Nephron progenitor cell (in vitro differentiated cells): ENCODE results near the gene CHSY1.

Source experiments
- DNase-seq: peaks from one replicate; pipeline ENCODE4 v3.0.0; 2021
- H3K27ac Mint-ChIP-seq: 2 replicates; pipeline ENCODE4 v1.8.0; 2021; ENCODE audit warnings: mild to moderate bottlenecking, moderate library complexity, mixed read lengths
- H3K27me3 Mint-ChIP-seq: 2 replicates; pipeline ENCODE4 v1.8.0; 2021; ENCODE audit warnings: mild to moderate bottlenecking, low read depth, mixed read lengths; ENCODE audit not compliant: poor library complexity
- H3K36me3 Mint-ChIP-seq: 2 replicates; pipeline ENCODE4 v1.8.0; 2021; ENCODE audit warnings: low read depth, mixed read lengths
- H3K4me1 Mint-ChIP-seq: 2 replicates; pipeline ENCODE4 v1.8.0; 2021; ENCODE audit warnings: mixed read lengths
- H3K4me3 Mint-ChIP-seq: 2 replicates; pipeline ENCODE4 v1.8.0; 2021; ENCODE audit warnings: mild to moderate bottlenecking, moderate library complexity, mixed read lengths
- H3K9me3 Mint-ChIP-seq: 2 replicates; pipeline ENCODE4 v1.8.0; 2021; ENCODE audit warnings: mild to moderate bottlenecking, moderate library complexity, mixed read lengths
- CTCF ChIP-seq: fragments of 200-600 bp; sonication (generic); IDR thresholded peaks from 2 replicates; pipeline ENCODE4 v1.5.0; 2021; ENCODE audit warnings: antibody characterized with exemption

The CHSY1 gene

GRCh38 chr15:101206176-101206591 lies 45.7 kb downstream of the CHSY1 start:
- Mint-ChIP-seq H3K27ac (peak overlapping the region; percentile 62), H3K36me3 (peaks cover 32% of the 10 kb centered on the region), H3K4me1 (peaks cover 48% of the 10 kb centered on the region), H3K27me3 (peaks cover 2% of the 10 kb centered on the region), H3K9me3 (no peaks in the 10 kb centered on the region), H3K4me3 (no peak overlapping the region)
- TF ChIP-seq CTCF, result no peak
- DNase-seq, result no peak

GRCh38 chr15:101204739-101205535 lies 46.9 kb downstream of the CHSY1 start:
- Mint-ChIP-seq H3K27ac (no peak overlapping the region), H3K9me3 (no peaks in the 10 kb centered on the region), H3K36me3 (peaks cover 32% of the 10 kb centered on the region), H3K27me3 (no peaks in the 10 kb centered on the region), H3K4me3 (no peak overlapping the region), H3K4me1 (peaks cover 52% of the 10 kb centered on the region)
- no peak for DNase-seq
- TF ChIP-seq CTCF, result no peak

- DNase-seq, result no peak
- Mint-ChIP-seq H3K4me1 (peaks cover 64% of the 10 kb centered on the region), H3K9me3 (no peaks in the 10 kb centered on the region), H3K36me3 (peaks cover 32% of the 10 kb centered on the region), H3K4me3 (no peak overlapping the region), H3K27ac (no peak overlapping the region), H3K27me3 (no peaks in the 10 kb centered on the region)
- no peak for TF ChIP-seq CTCF
Observed at GRCh38 chr15:101203607-101204189, 48.1 kb downstream of the CHSY1 start.

- no peak overlapping the region for H3K4me3 Mint-ChIP-seq
- H3K27me3 Mint-ChIP-seq, result no peaks in the 10 kb centered on the region
- DNase-seq, result no peak
- no peaks in the 10 kb centered on the region for H3K9me3 Mint-ChIP-seq
- peaks cover 70% of the 10 kb centered on the region for H3K4me1 Mint-ChIP-seq
- H3K36me3 Mint-ChIP-seq, result peaks cover 31% of the 10 kb centered on the region
- TF ChIP-seq CTCF, result no peak
- H3K27ac Mint-ChIP-seq, result no peak overlapping the region
Observed at GRCh38 chr15:101203029-101203573, 48.7 kb downstream of the CHSY1 start.

- no peaks in the 10 kb centered on the region for H3K9me3 Mint-ChIP-seq
- peak; percentile 76 for DNase-seq
- peak overlapping the region; percentile 14 for H3K4me3 Mint-ChIP-seq
- H3K4me1 Mint-ChIP-seq, result peaks cover 77% of the 10 kb centered on the region
- no peak for TF ChIP-seq CTCF
- no peaks in the 10 kb centered on the region for H3K27me3 Mint-ChIP-seq
- H3K27ac Mint-ChIP-seq, result peak overlapping the region; percentile 83
- peaks cover 16% of the 10 kb centered on the region for H3K36me3 Mint-ChIP-seq
Observed at GRCh38 chr15:101201411-101202174, 50.3 kb downstream of the CHSY1 start.
